GM21723 (cell line): ENCODE data around the gene PDSS2.

Source experiments
- ATAC-seq: cut with Tn5 transposase; IDR thresholded peaks from one replicate; pipeline ENCODE4 v1.9.1; 2021; ENCODE audit warnings: mild to moderate bottlenecking, moderate library complexity; ENCODE audit not compliant: unreplicated experiment

Gene PDSS2

GRCh38 chr6:107103082-107103481 lies 356.3 kb downstream of the PDSS2 start:
- no peak for ATAC-seq
